Measurements from ENCODE around the gene BHLHA15. TPM values are rescaled to one million over a fixed set of nuclear protein-coding genes. Genes with fewer than 3 reads are reported as not detected.

Gene BHLHA15
- total RNA-seq, 1 donor from 2014 or later = not detected

DNA sequence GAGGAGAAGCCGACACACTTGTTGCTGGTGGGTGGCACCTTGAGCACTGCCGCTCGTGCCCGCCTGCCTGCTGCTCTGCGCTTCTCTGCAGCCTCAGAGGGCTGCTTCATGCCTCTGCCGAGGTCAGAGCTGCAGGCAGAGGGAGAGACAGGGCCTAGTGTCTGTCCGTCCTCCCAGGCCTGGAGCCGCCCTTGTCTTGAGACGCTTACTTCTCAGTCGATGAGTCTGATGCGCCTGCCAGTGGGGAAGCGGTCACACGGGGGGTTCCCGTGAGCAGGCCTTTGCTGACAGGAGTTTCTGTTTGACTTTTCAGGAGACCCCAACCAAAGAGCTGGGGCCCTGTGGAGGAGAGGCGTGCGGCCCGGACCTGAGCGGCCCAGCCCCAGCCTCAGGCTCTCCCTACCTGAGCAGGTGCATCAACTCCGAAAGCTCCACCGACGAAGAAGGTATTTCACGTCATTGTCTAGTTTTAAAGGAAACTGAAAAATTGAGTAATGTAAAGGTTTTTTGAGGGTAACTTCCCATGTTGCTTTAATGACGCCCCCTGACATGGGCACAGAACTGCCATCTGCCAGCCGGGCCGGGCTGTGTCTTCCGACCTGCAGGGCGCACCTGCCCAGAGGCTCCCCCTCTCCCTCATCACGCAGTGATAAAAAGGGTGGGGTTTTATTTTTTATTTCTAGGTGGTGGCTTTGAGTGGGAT is 7.8 kb upstream of the BHLHA15 start:
- DNase-seq = no peak
- peaks cover 66% of the 10 kb centered on the region for H3K36me3 ChIP-seq
- H3K4me1 ChIP-seq = no peaks in the 10 kb centered on the region

DNA sequence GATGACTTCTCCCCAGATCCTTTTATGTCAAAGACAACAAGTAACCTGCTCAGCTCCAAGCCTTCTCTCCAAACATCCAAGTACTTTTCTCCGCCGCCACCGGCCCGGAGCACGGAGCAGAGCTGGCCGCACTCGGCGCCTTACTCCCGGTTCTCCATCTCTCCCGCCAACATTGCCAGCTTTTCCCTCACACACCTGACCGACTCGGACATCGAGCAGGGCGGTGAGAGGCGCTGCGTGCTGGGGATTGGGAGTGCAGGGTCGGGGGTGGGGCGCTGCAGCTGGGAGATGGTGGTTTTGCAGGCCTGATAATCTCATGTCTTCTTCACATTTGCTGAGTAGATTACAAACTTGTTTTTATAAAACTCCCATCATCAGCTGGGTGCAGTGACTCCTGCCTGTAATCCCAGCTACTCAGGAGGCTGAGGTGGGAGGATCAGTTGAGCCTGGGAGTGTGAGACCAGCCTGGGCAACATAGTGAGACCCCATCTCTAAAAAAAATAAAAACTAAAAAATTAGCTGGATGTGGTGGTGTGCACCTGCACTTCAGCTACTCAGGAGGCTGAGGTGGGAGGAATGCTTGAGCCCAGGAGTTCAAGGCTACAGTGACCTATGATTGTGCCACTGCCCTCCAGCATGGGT is 7.2 kb upstream of the BHLHA15 start:
- H3K27ac ChIP-seq (replicated peaks) = no peak overlapping the region
- TF ChIP-seq, protein P1, sequence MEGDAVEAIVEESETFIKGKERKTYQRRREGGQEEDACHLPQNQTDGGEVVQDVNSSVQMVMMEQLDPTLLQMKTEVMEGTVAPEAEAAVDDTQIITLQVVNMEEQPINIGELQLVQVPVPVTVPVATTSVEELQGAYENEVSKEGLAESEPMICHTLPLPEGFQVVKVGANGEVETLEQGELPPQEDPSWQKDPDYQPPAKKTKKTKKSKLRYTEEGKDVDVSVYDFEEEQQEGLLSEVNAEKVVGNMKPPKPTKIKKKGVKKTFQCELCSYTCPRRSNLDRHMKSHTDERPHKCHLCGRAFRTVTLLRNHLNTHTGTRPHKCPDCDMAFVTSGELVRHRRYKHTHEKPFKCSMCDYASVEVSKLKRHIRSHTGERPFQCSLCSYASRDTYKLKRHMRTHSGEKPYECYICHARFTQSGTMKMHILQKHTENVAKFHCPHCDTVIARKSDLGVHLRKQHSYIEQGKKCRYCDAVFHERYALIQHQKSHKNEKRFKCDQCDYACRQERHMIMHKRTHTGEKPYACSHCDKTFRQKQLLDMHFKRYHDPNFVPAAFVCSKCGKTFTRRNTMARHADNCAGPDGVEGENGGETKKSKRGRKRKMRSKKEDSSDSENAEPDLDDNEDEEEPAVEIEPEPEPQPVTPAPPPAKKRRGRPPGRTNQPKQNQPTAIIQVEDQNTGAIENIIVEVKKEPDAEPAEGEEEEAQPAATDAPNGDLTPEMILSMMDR (IDR thresholded peaks at IDR 0.05; ENCODE audit: borderline replicate concordance) = no peak
- DNase-seq = no peak
- H3K9me3 ChIP-seq (replicated peaks) = no peaks in the 10 kb centered on the region
- H3K36me3 ChIP-seq = peaks cover 62% of the 10 kb centered on the region
- no peaks in the 10 kb centered on the region for H3K4me1 ChIP-seq
- no peaks in the 10 kb centered on the region for H3K27me3 ChIP-seq (ENCODE audit: low read depth)
- H3K4me3 ChIP-seq = no peak overlapping the region
- intact Hi-C loops (cut with micrococcal nuclease) = no loop called here

More for the DNA sequence above, 7.8 kb upstream of the BHLHA15 start:
- intact Hi-C loops (cut with micrococcal nuclease) = no loop called here
- Histone ChIP-seq H3K27me3 (ENCODE audit: low read depth) (no peaks in the 10 kb centered on the region), H3K27ac (replicated peaks) (no peak overlapping the region), H3K4me3 (no peak overlapping the region), H3K9me3 (replicated peaks) (peaks cover 3% of the 10 kb centered on the region)
- TF ChIP-seq, protein P1 (IDR thresholded peaks at IDR 0.05; ENCODE audit: borderline replicate concordance) = no peak

DNA sequence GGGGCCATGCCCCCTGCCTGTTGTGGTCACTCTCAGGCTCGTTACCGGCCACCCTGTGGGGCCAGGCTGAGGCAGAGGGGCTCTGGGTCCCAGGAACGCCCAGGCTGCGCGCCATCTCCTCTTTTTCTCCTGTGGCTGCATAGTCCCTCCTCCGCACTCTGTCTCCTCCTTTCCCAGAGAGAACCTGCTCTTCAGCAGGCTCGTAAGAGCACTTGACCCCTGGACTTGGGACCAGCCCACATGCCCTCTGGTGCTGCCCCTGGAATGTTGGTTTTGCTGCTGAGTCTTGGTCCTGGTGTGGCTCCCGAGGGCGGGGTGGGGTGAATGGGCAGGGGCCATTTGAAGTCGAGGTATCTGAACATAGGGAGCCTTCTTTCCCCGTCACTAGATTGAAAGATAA is 6.6 kb upstream of the BHLHA15 start:
- DNase-seq = no peak
- Histone ChIP-seq H3K27ac (replicated peaks) (no peak overlapping the region), H3K36me3 (peaks cover 58% of the 10 kb centered on the region)

DNA sequence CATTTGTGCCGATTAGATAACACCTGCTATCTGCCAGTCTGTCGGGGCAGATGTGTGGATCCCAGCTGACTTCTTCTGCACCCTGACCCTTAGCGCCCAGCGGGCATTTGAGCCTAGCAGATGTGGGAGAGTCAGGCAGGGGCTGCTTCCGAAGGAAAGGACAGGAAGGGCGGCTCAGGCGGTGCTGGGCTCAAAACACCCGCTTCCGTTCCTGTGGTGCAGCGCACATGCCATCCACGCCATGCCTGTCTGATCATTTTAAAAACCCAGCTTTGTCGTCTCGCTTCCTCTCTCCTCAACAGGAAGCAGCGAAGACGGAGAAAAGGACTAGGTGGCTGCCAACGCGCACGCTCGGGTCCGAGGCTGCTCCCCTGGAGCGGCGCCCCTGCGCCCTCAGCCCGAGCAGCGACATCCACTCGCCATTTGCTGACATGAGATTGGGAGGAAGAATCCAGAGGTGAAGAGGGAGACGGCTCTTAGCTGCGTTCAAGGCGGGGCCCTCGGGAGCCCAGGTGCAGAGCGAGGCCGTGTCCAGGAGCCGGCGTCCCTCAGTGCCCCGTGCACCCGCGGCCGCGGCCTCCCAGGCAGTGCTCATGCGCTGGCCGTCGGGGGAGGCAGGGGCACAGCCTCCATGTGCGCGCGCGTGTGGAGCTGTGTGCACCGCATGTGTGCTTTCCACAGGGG is 5.9 kb upstream of the BHLHA15 start:
- DNase-seq = no peak
- Histone ChIP-seq H3K27ac (replicated peaks) (no peak overlapping the region), H3K4me3 (no peak overlapping the region), H3K9me3 (replicated peaks) (no peaks in the 10 kb centered on the region), H3K36me3 (peaks cover 58% of the 10 kb centered on the region), H3K4me1 (peaks cover under 1% of the 10 kb centered on the region), H3K27me3 (ENCODE audit: low read depth) (no peaks in the 10 kb centered on the region)
- intact Hi-C loops (cut with micrococcal nuclease) = no loop called here
- TF ChIP-seq, protein P1 (IDR thresholded peaks at IDR 0.05; ENCODE audit: borderline replicate concordance) = no peak

More for the DNA sequence above, 6.6 kb upstream of the BHLHA15 start:
- no peaks in the 10 kb centered on the region for H3K27me3 ChIP-seq (ENCODE audit: low read depth)
- intact Hi-C loops (cut with micrococcal nuclease) = no loop called here
- H3K4me3 ChIP-seq = no peak overlapping the region
- no peaks in the 10 kb centered on the region for H3K9me3 ChIP-seq (replicated peaks)
- H3K4me1 ChIP-seq = no peaks in the 10 kb centered on the region
- TF ChIP-seq, protein P1 (IDR thresholded peaks at IDR 0.05; ENCODE audit: borderline replicate concordance) = no peak

DNA sequence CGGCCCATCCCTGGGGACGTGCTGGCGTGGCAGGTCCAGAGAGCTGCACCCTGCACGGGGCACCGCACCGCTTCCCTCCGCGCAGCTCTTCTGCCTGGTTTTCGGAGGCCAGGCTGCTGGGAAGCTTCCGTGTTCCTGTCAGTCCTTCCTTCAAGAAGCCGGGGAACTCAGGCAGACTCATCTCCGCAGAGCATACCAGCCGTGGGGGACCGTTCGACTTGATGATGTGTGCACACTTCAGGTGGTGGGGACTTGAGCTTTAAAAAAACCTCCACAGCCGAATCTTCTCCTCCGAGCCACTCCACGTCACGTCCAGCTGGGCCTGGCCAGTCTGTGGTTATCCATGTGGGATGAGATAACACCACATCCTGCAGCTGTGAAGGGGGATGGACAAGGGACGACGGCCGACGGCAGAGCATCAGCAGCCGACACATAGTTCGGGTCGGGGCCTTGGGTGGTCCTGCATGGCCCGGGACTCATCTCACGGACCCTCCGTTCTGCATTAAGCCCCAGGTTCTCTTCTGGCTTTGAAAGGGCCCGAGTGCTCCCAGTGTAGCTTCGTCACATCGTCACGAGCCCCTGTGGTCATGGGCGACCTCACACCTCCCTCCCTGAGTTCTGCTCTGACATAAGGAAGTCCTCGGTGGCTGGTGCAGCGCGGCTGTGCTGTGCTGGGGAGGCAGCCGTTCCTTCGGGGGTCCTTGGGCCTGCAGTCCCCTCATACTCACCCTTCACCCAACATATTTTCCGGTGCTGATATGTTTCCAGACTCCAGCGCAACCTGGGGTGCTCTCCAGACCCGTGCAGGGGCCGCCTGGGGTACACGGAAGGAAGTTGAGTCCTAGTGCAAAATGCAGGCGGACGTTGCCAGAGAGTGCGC is 4.5 kb upstream of the BHLHA15 start:
- TF ChIP-seq, protein P1 (IDR thresholded peaks at IDR 0.05; ENCODE audit: borderline replicate concordance) = no peak
- intact Hi-C loops (cut with micrococcal nuclease) = no loop called here
- peaks cover 8% of the 10 kb centered on the region for H3K4me1 ChIP-seq
- H3K4me3 ChIP-seq = no peak overlapping the region
- no peak overlapping the region for H3K27ac ChIP-seq (replicated peaks)
- no peak for DNase-seq
- peaks cover 58% of the 10 kb centered on the region for H3K36me3 ChIP-seq
- H3K9me3 ChIP-seq (replicated peaks) = no peaks in the 10 kb centered on the region
- peaks cover 8% of the 10 kb centered on the region for H3K27me3 ChIP-seq (ENCODE audit: low read depth)
